Thyroid gland (tissue), 4 donors: Measurements from ENCODE around the gene STRIP2. TPM values are rescaled to one million over a fixed set of nuclear protein-coding genes. Genes with fewer than 3 reads are reported as not detected.
"Not testable (repeated sequence)": the region's sequence is repeated elsewhere in the genome, so short reads cannot be mapped to it uniquely, and the experiment has no call there.

Source experiments
- DNase-seq, 2 donors: peaks; one replicate each; pipeline ENCODE4 v3.0.0-alpha.2; 2019
- H3K27ac ChIP-seq, 3 donors: fragments of 200-600 bp; sonication (generic); 1 replicate in 2 of 3; 2 replicates in 1 of 3; pipeline ENCODE4 v1.5.1; 2016 to 2019; ENCODE audit warnings: mild to moderate bottlenecking in 1 of 3, moderate library complexity in 1 of 3
- H3K27me3 ChIP-seq: fragments of 200-600 bp; sonication (generic); one replicate; pipeline ENCODE4 v1.5.1; 2019
- H3K36me3 ChIP-seq, 2 donors: fragments of 200-600 bp; sonication (generic); one replicate each; pipeline ENCODE4 v1.5.1; 2016 to 2019
- H3K4me1 ChIP-seq, 2 donors: fragments of 200-600 bp; sonication (generic); one replicate each; pipeline ENCODE4 v1.5.1; 2017 to 2019
- H3K4me3 ChIP-seq, 3 donors: fragments of 200-600 bp; sonication (generic); replicated peaks in 1 of 3; 1 replicate in 2 of 3; 2 replicates in 1 of 3; pipeline ENCODE4 v1.5.1; 2016; ENCODE audit warnings: mild to moderate bottlenecking in 1 of 3
- H3K9me3 ChIP-seq: fragments of 200-600 bp; sonication (generic); one replicate; pipeline ENCODE4 v1.5.1; 2017
- CTCF ChIP-seq, 6 experiments: fragments of 200-600 bp in 3 of 6; fragments of 450-650 bp in 3 of 6; sonication (generic) in 3 of 6; IDR thresholded peaks; one replicate each; pipeline ENCODE4 v1.5.1; 2016 to 2019; ENCODE audit warnings: antibody characterized with exemption in 6 of 6, mild to moderate bottlenecking in 2 of 6, inconsistent platforms in 1 of 6, moderate library complexity in 1 of 6
- POLR2A ChIP-seq, 2 donors: fragments of 450-650 bp; IDR thresholded peaks; one replicate each; pipeline ENCODE4 v1.6.1; 2017; ENCODE audit warnings: antibody characterized with exemption in 2 of 2, mild to moderate bottlenecking in 2 of 2, moderate library complexity in 1 of 2
- WGBS, 2 donors: methylation state at CpG; one replicate each; pipeline ENCODE4 v1.1.5; 2017; 5-methylcytosine and 5-hydroxymethylcytosine counted together
- intact Hi-C: fragments of 100-400 bp; cut with DNase I; formaldehyde crosslinking; loops from one replicate; pipeline ENCODE4 v1.15.1; 2023
- total RNA-seq, 4 donors: library from RNA; depleted of rRNA; stranded (reverse); fragments of >200 nt; gene quantifications; one replicate each; pipeline ENCODE4 v1.2.3, GENCODE V29; 2016

Gene STRIP2
- total RNA-seq, 4 donors from 2014 or later, result 0.22 to 0.94 (median 0.54) TPM

DNA sequence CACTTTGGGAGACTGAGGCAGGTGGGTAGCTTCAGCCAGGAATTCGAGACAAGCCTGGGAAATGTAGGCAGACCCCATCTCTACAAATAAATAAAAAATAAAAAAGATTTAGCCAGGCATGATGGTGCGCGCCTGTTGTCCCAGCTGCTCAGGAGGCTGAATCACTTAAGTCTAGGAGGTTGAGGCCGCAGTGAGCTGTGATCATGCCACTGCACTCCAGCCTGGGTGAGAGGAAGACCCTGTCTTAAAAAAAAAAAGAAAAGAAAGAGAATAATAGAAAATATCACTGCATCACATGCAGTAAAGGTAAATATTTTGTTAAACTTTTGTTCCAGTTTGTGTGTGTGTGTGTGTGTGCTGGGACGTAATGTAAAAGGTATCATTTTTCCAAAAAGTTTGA lies 3.0 kb downstream of the STRIP2 start:
- no peak for DNase-seq
- intact Hi-C loops, result no loop called here
- H3K36me3 ChIP-seq, result no peaks in the 10 kb centered on the region
- H3K27me3 ChIP-seq, result no peaks in the 10 kb centered on the region
- no peak overlapping the region for H3K4me3 ChIP-seq
- peaks cover 10 to 14% of the 10 kb centered on the region in 2 donors for H3K4me1 ChIP-seq
- 97% methylated on average over 5 of the region's 5 CpGs for WGBS, 2 donors
- TF ChIP-seq POLR2A (IDR thresholded peaks at IDR 0.05) (no peak), CTCF (IDR thresholded peaks at IDR 0.05) (no peak)
- no peak overlapping the region for H3K27ac ChIP-seq
- H3K9me3 ChIP-seq, result no peaks in the 10 kb centered on the region

DNA sequence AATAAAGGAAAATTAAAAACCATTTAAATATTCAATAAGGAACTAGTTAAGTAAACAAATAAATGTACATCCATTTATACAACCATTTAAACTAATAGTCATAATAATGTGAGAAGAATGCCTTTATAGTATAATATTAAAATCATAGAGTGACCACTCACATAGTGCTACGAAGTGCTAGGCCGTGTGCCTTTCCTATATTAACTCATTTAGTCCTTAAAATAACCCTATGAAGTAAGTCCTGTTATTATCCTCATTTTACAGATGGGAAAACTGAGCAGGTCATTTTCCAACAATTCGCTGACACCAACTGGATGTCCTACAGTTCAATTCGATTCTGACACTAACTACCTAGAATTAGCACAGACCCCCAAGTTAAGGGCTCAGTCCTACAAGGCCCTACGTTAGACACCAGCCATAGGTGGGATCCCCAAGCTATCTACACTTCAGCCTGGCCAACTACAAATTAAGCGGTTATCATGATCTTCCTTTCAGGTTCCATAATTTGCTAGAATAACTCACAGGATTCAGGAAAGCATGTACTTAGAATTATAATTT lies 4.1 kb downstream of the STRIP2 start:
- H3K4me1 ChIP-seq, result peaks cover 8 to 12% of the 10 kb centered on the region in 2 donors
- intact Hi-C loops, result no loop called here
- H3K4me3 ChIP-seq, result no peak overlapping the region
- no peaks in the 10 kb centered on the region for H3K36me3 ChIP-seq
- TF ChIP-seq POLR2A (IDR thresholded peaks at IDR 0.05) (no peak), CTCF (IDR thresholded peaks at IDR 0.05) (no peak)
- 96 to 99% methylated on average over 6 of the region's 6 CpGs for WGBS, 2 donors
- H3K27ac ChIP-seq, result no peak overlapping the region
- H3K27me3 ChIP-seq, result no peaks in the 10 kb centered on the region
- no peak for DNase-seq
- no peaks in the 10 kb centered on the region for H3K9me3 ChIP-seq

GRCh38 chr7:129438839-129439651 lies 4.8 kb downstream of the STRIP2 start:
- TF ChIP-seq CTCF (IDR thresholded peaks at IDR 0.05) (no peak), POLR2A (IDR thresholded peaks at IDR 0.05) (no peak)
- no peaks in the 10 kb centered on the region for H3K36me3 ChIP-seq
- no peak for DNase-seq
- H3K27me3 ChIP-seq, result no peaks in the 10 kb centered on the region
- no peak overlapping the region for H3K4me3 ChIP-seq
- peaks cover 5 to 8% of the 10 kb centered on the region in 2 donors for H3K4me1 ChIP-seq
- WGBS, 2 donors, result 84 to 92% methylated on average over 5 of the region's 5 CpGs
- no peaks in the 10 kb centered on the region for H3K9me3 ChIP-seq
- H3K27ac ChIP-seq, result no peak overlapping the region
- intact Hi-C loops, result no loop called here

DNA sequence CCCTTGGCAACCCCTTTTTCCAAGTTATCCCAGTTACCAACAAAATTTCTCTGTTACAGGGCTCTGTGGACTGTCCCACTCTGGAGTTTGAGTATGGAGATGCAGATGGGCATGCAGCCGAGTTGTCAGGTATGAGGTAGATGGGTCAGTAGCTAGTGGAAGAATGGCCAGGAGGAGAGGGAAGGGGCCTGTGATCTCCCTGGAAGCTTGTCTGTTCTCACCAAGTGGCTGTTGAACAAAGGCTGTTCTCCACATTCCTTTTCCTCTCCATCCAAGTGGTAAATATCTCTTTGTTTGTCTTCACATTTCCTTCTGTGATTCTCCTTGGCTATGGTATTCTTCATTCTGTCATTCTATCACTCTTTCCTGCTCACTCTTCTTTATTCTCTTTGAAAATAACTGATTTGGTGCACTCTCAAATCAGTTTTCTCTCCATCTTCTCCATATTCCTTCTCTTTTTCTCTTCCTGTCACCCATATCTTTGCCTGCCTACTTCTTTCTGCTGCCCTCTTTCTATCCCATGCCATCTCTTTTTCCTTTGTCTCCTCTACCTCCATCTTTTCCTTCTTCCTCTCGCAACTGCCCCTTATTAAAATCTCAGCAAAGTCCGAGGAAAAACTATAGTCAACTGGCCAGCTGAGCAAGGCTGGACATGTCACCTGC lies 5.9 kb downstream of the STRIP2 start:
- no peaks in the 10 kb centered on the region for H3K27me3 ChIP-seq
- peaks cover 0 to 2% of the 10 kb centered on the region in 2 donors for H3K4me1 ChIP-seq
- TF ChIP-seq CTCF (IDR thresholded peaks at IDR 0.05), result no peak
- TF ChIP-seq POLR2A (IDR thresholded peaks at IDR 0.05), result no peak
- no peak overlapping the region for H3K27ac ChIP-seq
- no peaks in the 10 kb centered on the region for H3K36me3 ChIP-seq
- H3K4me3 ChIP-seq, result no peak overlapping the region
- DNase-seq, result no peak
- no peaks in the 10 kb centered on the region for H3K9me3 ChIP-seq
- intact Hi-C loops, result no loop called here
- WGBS, 2 donors, result 93 to 98% methylated on average over 3 of the region's 3 CpGs

DNA sequence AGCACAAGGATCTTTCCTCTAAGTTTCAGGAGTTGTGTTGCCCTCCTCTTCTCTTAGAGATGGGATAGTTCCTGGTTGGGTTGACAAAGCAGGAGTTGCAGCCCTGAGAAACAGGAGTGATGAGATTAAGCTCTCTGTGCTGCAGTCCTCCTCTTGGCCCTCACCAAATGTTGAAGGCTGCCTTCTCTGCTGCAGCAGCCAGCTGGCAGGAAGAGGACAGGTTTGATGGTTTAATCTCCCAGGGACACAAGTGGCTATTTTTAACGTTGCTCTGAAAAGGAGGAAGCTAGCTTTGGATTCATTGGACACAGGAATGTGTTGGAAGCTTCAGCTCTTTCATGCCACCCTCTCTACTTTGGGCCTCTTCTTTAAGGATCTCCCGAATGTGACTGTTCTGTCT lies 9.4 kb downstream of the STRIP2 start:
- Histone ChIP-seq H3K36me3 (no peaks in the 10 kb centered on the region), H3K4me1 (no peaks in the 10 kb centered on the region), H3K9me3 (no peaks in the 10 kb centered on the region), H3K4me3 (no peak overlapping the region), H3K27ac (no peak overlapping the region), H3K27me3 (no peaks in the 10 kb centered on the region)
- intact Hi-C loops, result no loop called here
- 27 to 33% methylated on average over 2 of the region's 2 CpGs for WGBS, 2 donors
- no peak for TF ChIP-seq POLR2A (IDR thresholded peaks at IDR 0.05)
- TF ChIP-seq CTCF (IDR thresholded peaks at IDR 0.05), result no peak
- no peak for DNase-seq

- intact Hi-C loops, H3K36me3 ChIP-seq, DNase-seq, H3K27me3 ChIP-seq, H3K4me1 ChIP-seq, H3K9me3 ChIP-seq, H3K27ac ChIP-seq, H3K4me3 ChIP-seq: not testable (repeated sequence)
- 92 to 96% methylated on average over 5 of the region's 5 CpGs for WGBS, 2 donors
Measured at GRCh38 chr7:129444776-129445175, 10.5 kb downstream of the STRIP2 start.

DNA sequence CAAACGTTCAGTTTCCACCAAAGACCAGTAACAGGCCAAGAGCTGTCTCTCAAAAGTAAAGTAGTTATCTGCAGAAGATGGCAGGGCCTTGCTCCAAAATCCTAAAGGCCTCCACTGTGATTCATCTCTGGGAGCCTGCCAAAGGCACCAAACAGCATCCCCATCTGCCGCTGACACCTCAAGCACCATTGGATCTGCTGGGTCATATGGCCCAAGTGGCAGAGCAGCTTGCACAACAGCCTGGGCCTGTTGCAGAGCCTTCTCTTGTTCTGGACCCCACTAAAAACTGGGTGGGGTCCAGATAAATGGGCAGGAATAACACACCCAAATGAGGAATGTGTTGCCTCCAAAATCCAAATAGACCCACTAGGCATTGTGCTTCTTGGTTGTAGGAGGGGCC lies 12.7 kb downstream of the STRIP2 start:
- intact Hi-C loops, result not testable (repeated sequence)

More for the DNA sequence above, 12.7 kb downstream of the STRIP2 start:
- H3K36me3 ChIP-seq, H3K27me3 ChIP-seq, H3K4me3 ChIP-seq, H3K27ac ChIP-seq, H3K9me3 ChIP-seq, DNase-seq, H3K4me1 ChIP-seq: not testable (repeated sequence)
- WGBS, 2 donors, result 43 to 67% methylated on average over 1 to 2 of the region's 2 CpGs
